Adrenal gland (tissue), 12 donors: Measurements from ENCODE around the gene MGAT4A. TPM values are rescaled to one million over a fixed set of nuclear protein-coding genes. Genes with fewer than 3 reads are reported as not detected.

Source experiments
- DNase-seq, 7 donors: peaks; one replicate each; pipeline ENCODE4 v3.0.0-alpha.2; 2019 to 2020
- H3K27ac ChIP-seq, 5 donors: fragments of 200-600 bp; sonication (generic) in 4 of 5; 1 replicate in 3 of 5; 2 replicates in 2 of 5; pipeline versions ENCODE4 v1.5.1 to v1.8.0; 2016 to 2020; ENCODE audit warnings: mild to moderate bottlenecking in 1 of 5
- H3K27me3 ChIP-seq: fragments of 200-600 bp; 2 replicates; pipeline ENCODE4 v1.8.0; 2021
- H3K36me3 ChIP-seq, 2 donors: fragments of 200-600 bp; replicated peaks in 1 of 2; 1 replicate in 1 of 2; 2 replicates in 1 of 2; pipeline versions ENCODE4 v1.5.1 to v1.8.0; 2018 to 2022
- H3K4me1 ChIP-seq, 2 donors: fragments of 200-600 bp; replicated peaks in 1 of 2; 1 replicate in 1 of 2; 2 replicates in 1 of 2; pipeline versions ENCODE4 v1.5.1 to v1.8.0; 2018 to 2021
- H3K4me3 ChIP-seq, 4 donors: fragments of 200-600 bp; sonication (generic) in 3 of 4; one replicate each; pipeline ENCODE4 v1.5.1; 2016 to 2018
- H3K9me3 ChIP-seq, 3 donors: fragments of 200-600 bp; sonication (generic) in 1 of 3; replicated peaks in 1 of 3; 1 replicate in 2 of 3; 2 replicates in 1 of 3; pipeline versions ENCODE4 v1.5.1 to v1.8.0; 2016 to 2021
- CTCF ChIP-seq, 6 experiments: fragments of 450-650 bp in 4 of 6; fragments of 200-600 bp in 2 of 6; sonication (generic) in 1 of 6; IDR thresholded peaks; 1 replicate in 5 of 6; 2 replicates in 1 of 6; pipeline versions ENCODE4 v1.5.1 to v1.8.0; 2016 to 2021; ENCODE audit warnings: antibody characterized with exemption in 6 of 6, mild to moderate bottlenecking in 2 of 6, moderate library complexity in 1 of 6
- POLR2A ChIP-seq, 2 donors: fragments of 450-650 bp; IDR thresholded peaks; one replicate each; pipeline ENCODE4 v1.6.1; 2017; ENCODE audit warnings: antibody characterized with exemption in 2 of 2, mild to moderate bottlenecking in 2 of 2, moderate library complexity in 1 of 2
- WGBS, 4 donors: extraction: QIAGEN DNeasy Blood & Tissue Kit in 2 of 4; methylation state at CpG; one replicate each; pipeline versions ENCODE4 v1.1.5 to v1.1.7; 2013 to 2017; 5-methylcytosine and 5-hydroxymethylcytosine counted together
- intact Hi-C, 2 donors: fragments of 100-400 bp; cut with DNase I; formaldehyde crosslinking; loops; one replicate each; pipeline versions ENCODE4 v1.14.1 to v1.15.0; 2022 to 2023
- polyA plus RNA-seq, 3 donors: library from polyadenylated mRNA; stranded (reverse); fragments of 200-250 nt in 2 of 3; fragments of 350-450 nt in 1 of 3; fragmentation: Illumina TruSeq in 1 of 3; extraction: RNeasy Lipid Tissue Mini Kit (QIAGEN cat#74804) in 1 of 3; gene quantifications; one replicate each; pipeline ENCODE4 v1.2.3, GENCODE V29; 2013 to 2014
- total RNA-seq, 9 donors: library from RNA; depleted of rRNA in 4 of 9; stranded (reverse); fragments of >200 nt in 4 of 9; fragments of 120-200 nt in 1 of 9; fragmentation: NEBNext Ultra II Directional in 1 of 9; extraction: Animal tissue kit (Norgen Biotek cat#: 25700) in 1 of 9; gene quantifications; one replicate each; pipeline versions ENCODE4 v1.1.0 to v1.2.4, GENCODE V29; 2013 to 2023
- donor health status: healthy with polysubstance abuse.
- donor health status: Bipolar disorder and iron deficiency.
- donor health status: DM: yes; HTN: yes; CAD: no.
- donor health status: DM: no; HTN: no; CAD: no.
- donor health status: DM: no; HTN: no; CAD: no.
- donor health status: DM: yes; HTN: yes; CAD: no.

MGAT4A gene
- total and polyA plus RNA-seq, 12 donors, result 5.2 to 34.4 (median 18.7) TPM

- DNase-seq, result peak in 2 of 7 donors; percentile 11 to 42
- 92 to 94% (median 93%) methylated on average over 5 to 22 of the region's 22 CpGs for WGBS, 4 donors
- Histone ChIP-seq H3K4me3 (no peak overlapping the region), H3K36me3 (peaks cover 0 to 54% of the 10 kb centered on the region in 2 donors), H3K4me1 (no peaks in the 10 kb centered on the region), H3K9me3 (no peaks in the 10 kb centered on the region), H3K27me3 (no peaks in the 10 kb centered on the region), H3K27ac (no peak overlapping the region)
- no peak for TF ChIP-seq CTCF (IDR thresholded peaks at IDR 0.05)
- no peak for TF ChIP-seq POLR2A (IDR thresholded peaks at IDR 0.05)
- intact Hi-C loops, result no loop called here
These were observed 154.1 kb downstream of the MGAT4A start for GRCh38 chr2:98576666-98577312.

GRCh38 chr2:98573426-98573825, 157.5 kb downstream of the MGAT4A start:
- Histone ChIP-seq H3K36me3 (peaks cover 0 to 76% of the 10 kb centered on the region in 2 donors), H3K27me3 (no peaks in the 10 kb centered on the region), H3K4me1 (no peaks in the 10 kb centered on the region), H3K27ac (no peak overlapping the region), H3K4me3 (no peak overlapping the region), H3K9me3 (no peaks in the 10 kb centered on the region)
- intact Hi-C loops, result no loop called here
- TF ChIP-seq POLR2A (IDR thresholded peaks at IDR 0.05) (no peak), CTCF (IDR thresholded peaks at IDR 0.05) (no peak)
- DNase-seq, result peak in 1 of 7 donors; percentile 28
- 95 to 99% (median 96%) methylated on average over 10 to 13 of the region's 13 CpGs for WGBS, 4 donors

- Histone ChIP-seq H3K27me3 (no peaks in the 10 kb centered on the region), H3K4me1 (no peaks in the 10 kb centered on the region), H3K36me3 (peaks cover 0 to 78% of the 10 kb centered on the region in 2 donors), H3K4me3 (no peak overlapping the region), H3K27ac (no peak overlapping the region), H3K9me3 (no peaks in the 10 kb centered on the region)
- no peak for DNase-seq
- intact Hi-C loops, result no loop called here
- TF ChIP-seq POLR2A (IDR thresholded peaks at IDR 0.05) (no peak), CTCF (IDR thresholded peaks at IDR 0.05) (no peak)
- 86 to 94% (median 92%) methylated on average over 11 to 15 of the region's 15 CpGs for WGBS, 4 donors
These were observed 158.3 kb downstream of the MGAT4A start for GRCh38 chr2:98572676-98573075.

- no peaks in the 10 kb centered on the region for H3K9me3 ChIP-seq
- no peaks in the 10 kb centered on the region for H3K27me3 ChIP-seq
- TF ChIP-seq CTCF (IDR thresholded peaks at IDR 0.05), result no peak
- no peak for TF ChIP-seq POLR2A (IDR thresholded peaks at IDR 0.05)
- H3K4me3 ChIP-seq, result no peak overlapping the region
- intact Hi-C loops, result no loop called here
- H3K27ac ChIP-seq, result no peak overlapping the region
- 91 to 97% (median 92%) methylated on average over 5 of the region's 5 CpGs for WGBS, 4 donors
- DNase-seq, result no peak
- H3K36me3 ChIP-seq, result peaks cover 0 to 78% of the 10 kb centered on the region in 2 donors
- H3K4me1 ChIP-seq, result no peaks in the 10 kb centered on the region
These were observed 158.7 kb downstream of the MGAT4A start for GRCh38 chr2:98572211-98572610.
